HG03521 (cell line): ENCODE measurements around the gene ISLR2.
A peak's percentile ranks its signal among the peaks of the same experiment; 100 is the strongest.

ENCODE experiments used
- ATAC-seq: cut with Tn5 transposase; IDR thresholded peaks from one replicate; pipeline ENCODE4 v1.9.1; 2021; ENCODE audit warnings: mild to moderate bottlenecking, moderate library complexity; ENCODE audit not compliant: unreplicated experiment

ISLR2 gene

GRCh38 chr15:74127954-74128784 lies 2.2 kb upstream of the ISLR2 start:
- peak; percentile 10 for ATAC-seq

GRCh38 chr15:74128785-74129585 lies 1.4 kb upstream of the ISLR2 start:
- no peak for ATAC-seq

GRCh38 chr15:74129586-74130154 lies 716 bp upstream of the ISLR2 start:
- ATAC-seq, result no peak

GRCh38 chr15:74130849-74131627 lies 652 bp downstream of the ISLR2 start:
- ATAC-seq, result no peak

- no peak for ATAC-seq
These were observed 1.4 kb downstream of the ISLR2 start for GRCh38 chr15:74131628-74132413.

GRCh38 chr15:74132681-74133651 lies 2.6 kb downstream of the ISLR2 start:
- no peak for ATAC-seq

- no peak for ATAC-seq
These were observed 3.5 kb downstream of the ISLR2 start for GRCh38 chr15:74133694-74134386.

GRCh38 chr15:74134387-74135027 lies 4.1 kb downstream of the ISLR2 start:
- ATAC-seq, result no peak

- ATAC-seq, result no peak
These were observed 4.7 kb downstream of the ISLR2 start for GRCh38 chr15:74135041-74135565.

- ATAC-seq, result no peak
These were observed 6.1 kb downstream of the ISLR2 start for GRCh38 chr15:74136540-74136813.

- no peak for ATAC-seq
These were observed 6.6 kb downstream of the ISLR2 start for GRCh38 chr15:74136814-74137536.

- ATAC-seq, result no peak
These were observed 7.1 kb downstream of the ISLR2 start for GRCh38 chr15:74137537-74137894.

- ATAC-seq, result no peak
These were observed 8.3 kb downstream of the ISLR2 start for GRCh38 chr15:74138642-74139041.

GRCh38 chr15:74141591-74141990 lies 11.2 kb downstream of the ISLR2 start:
- no peak for ATAC-seq

GRCh38 chr15:74144153-74144775 lies 13.9 kb downstream of the ISLR2 start:
- ATAC-seq, result no peak

GRCh38 chr15:74146277-74146800 lies 16.0 kb downstream of the ISLR2 start:
- no peak for ATAC-seq

GRCh38 chr15:74147051-74147450 lies 16.7 kb downstream of the ISLR2 start:
- no peak for ATAC-seq
